RWPE1 (cell line): ENCODE data around the gene WDR89.

ENCODE experiments used
- CTCF ChIA-PET: fragments of 350-600 bp; sonication (Branson Sonifier 250); formaldehyde crosslinking; extraction: SDS; loops from one replicate; lab custom pipeline; 2021; lab: Yijun Ruan, JAX
- POLR2A ChIA-PET: fragments of 400-600 bp; formaldehyde crosslinking; extraction: SDS; loops from one replicate; lab custom pipeline; 2020; ENCODE audit warnings: antibody characterized with exemption; ENCODE audit not compliant: low non-redundant PET; lab: Yijun Ruan, JAX
- DNase-seq: peaks from one replicate; pipeline ENCODE4 v3.0.0; 2012; ENCODE audit warnings: low spot score
- H3K27ac ChIP-seq: fragments of 450-650 bp; 2 replicates; pipeline ENCODE4 v1.5.1; 2017
- CTCF ChIP-seq: fragments of 450-650 bp; conservative IDR thresholded peaks from 2 replicates; pipeline ENCODE4 v1.5.1; 2017; ENCODE audit warnings: low read depth, mild to moderate bottlenecking

The WDR89 gene

GRCh38 chr14:63641473-63642228 is at the start of gene WDR89:
WDR89 (minus strand) TSS chr14:63641871; CDS start chr14:63599942, 41,929 bp downstream.
- ChIA-PET POLR2A (interaction anchor here (0.6 to 1.1 kb wide), 4 partner anchors 32 to 1609 kb away, joined by 3 to 8 read pairs (median 4); partner anchors contain the start of gene PPP2R5E), CTCF (interaction anchor here (0.6 to 1.6 kb wide), 8 partner anchors 9 to 809 kb away, joined by 3 to 6 read pairs (median 4); no protein-coding TSS in a partner anchor)
- DNase-seq, result peak; percentile 99
- H3K27ac ChIP-seq, result peak within 1 kb of the TSS; percentile 96
- TF ChIP-seq CTCF, result peak; percentile 87

GRCh38 chr14:63689132-63689531 is 47.5 kb upstream of the WDR89 start:
- DNase-seq, result no peak
- ChIA-PET POLR2A (no interaction called here), CTCF (no interaction called here)
- no peak overlapping the region for H3K27ac ChIP-seq
- no peak for TF ChIP-seq CTCF

GRCh38 chr14:63686926-63687325 is 45.3 kb upstream of the WDR89 start:
- CTCF ChIA-PET, result no interaction called here
- no peak for TF ChIP-seq CTCF
- POLR2A ChIA-PET, result no interaction called here
- DNase-seq, result peak; percentile 10
- H3K27ac ChIP-seq, result no peak overlapping the region

- no peak overlapping the region for H3K27ac ChIP-seq
- CTCF ChIA-PET, result no interaction called here
- POLR2A ChIA-PET, result no interaction called here
- no peak for TF ChIP-seq CTCF
- DNase-seq, result no peak
Measured at GRCh38 chr14:63685401-63685800, 43.7 kb upstream of the WDR89 start.

GRCh38 chr14:63682727-63683593 is 41.3 kb upstream of the WDR89 start:
- H3K27ac ChIP-seq, result no peak overlapping the region
- ChIA-PET CTCF (interaction anchor here (1.1 kb wide), 1 partner anchor 21 kb away, joined by 3 read pairs; no protein-coding TSS in a partner anchor), POLR2A (no interaction called here)
- TF ChIP-seq CTCF, result no peak
- no peak for DNase-seq

- POLR2A ChIA-PET, result no interaction called here
- H3K27ac ChIP-seq, result no peak overlapping the region
- CTCF ChIA-PET, result interaction anchor here (0.6 to 0.7 kb wide), 2 partner anchors 219 to 328 kb away, joined by 3 read pairs; no protein-coding TSS in a partner anchor
- TF ChIP-seq CTCF, result no peak
- DNase-seq, result no peak
Measured at GRCh38 chr14:63678536-63678935, 36.9 kb upstream of the WDR89 start.
